Activated CD4-positive, alpha-beta T cell treated with anti-CD3 and anti-CD28 coated beads for 48 hours (primary cell): ENCODE measurements around the gene SNAI3.

Experiments used
- DNase-seq: peaks from one replicate; pipeline ENCODE4 v3.0.0-alpha.2; 2020

SNAI3 gene

DNA sequence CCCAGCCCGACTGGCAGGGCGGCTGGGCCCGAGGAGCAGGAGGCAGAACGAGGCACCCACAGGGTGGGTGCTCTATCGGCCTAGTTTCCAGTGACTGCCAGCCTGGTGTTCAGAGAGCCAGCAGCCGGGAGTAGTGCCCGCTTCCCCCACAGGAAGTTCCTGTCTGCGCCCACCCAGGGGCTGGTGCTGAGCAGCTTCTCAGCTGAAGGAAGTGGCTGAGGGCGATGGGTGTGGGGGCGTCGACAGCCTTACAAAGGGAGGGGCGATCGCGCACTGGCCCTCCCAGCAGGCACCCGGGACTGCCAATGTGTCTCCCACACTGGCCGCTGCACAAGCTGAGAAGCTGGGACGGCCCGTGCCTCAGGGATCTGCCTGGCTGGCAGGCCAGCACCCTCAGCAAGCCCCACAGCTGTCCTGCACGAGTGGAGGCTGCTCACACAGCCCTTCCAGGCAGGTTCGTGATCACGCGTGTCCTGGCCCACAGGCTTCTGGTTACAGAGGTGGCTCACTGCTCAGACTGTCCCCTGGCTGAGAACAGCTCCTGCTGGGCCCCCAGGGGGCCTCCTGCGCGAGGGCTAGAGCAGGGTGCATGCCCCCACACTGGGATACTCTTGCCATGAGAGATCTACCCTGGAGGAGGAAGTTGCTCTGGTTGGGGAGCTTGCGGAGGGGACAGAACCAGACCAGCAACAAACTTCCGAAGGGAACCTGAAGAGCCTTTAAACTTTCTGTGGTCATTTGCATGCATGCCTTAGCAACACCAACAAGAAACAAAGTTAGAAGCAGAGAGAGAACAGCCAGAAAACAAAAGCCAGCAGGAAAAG lies 17.4 kb upstream of the SNAI3 start:
- peak; percentile 82 for DNase-seq

GRCh38 chr16:88702371-88703210 lies 16.3 kb upstream of the SNAI3 start:
- peak; percentile 37 for DNase-seq

GRCh38 chr16:88701581-88702370 lies 15.5 kb upstream of the SNAI3 start:
- DNase-seq: peak; percentile 29

GRCh38 chr16:88700636-88701482 lies 14.6 kb upstream of the SNAI3 start:
- peak; percentile 95 for DNase-seq

- no peak for DNase-seq
These were observed 14.0 kb upstream of the SNAI3 start for GRCh38 chr16:88700322-88700635.

- DNase-seq: no peak
These were observed 12.9 kb upstream of the SNAI3 start for GRCh38 chr16:88699180-88699579.

GRCh38 chr16:88698646-88699045 lies 12.3 kb upstream of the SNAI3 start:
- no peak for DNase-seq

GRCh38 chr16:88697831-88698615 lies 11.7 kb upstream of the SNAI3 start:
- DNase-seq: no peak

- DNase-seq: no peak
These were observed 11.0 kb upstream of the SNAI3 start for GRCh38 chr16:88697116-88697830.

GRCh38 chr16:88696441-88696840 lies 10.1 kb upstream of the SNAI3 start:
- DNase-seq: no peak

GRCh38 chr16:88695753-88696152 lies 9.4 kb upstream of the SNAI3 start:
- DNase-seq: no peak

GRCh38 chr16:88695218-88695617 lies 8.9 kb upstream of the SNAI3 start:
- no peak for DNase-seq

DNA sequence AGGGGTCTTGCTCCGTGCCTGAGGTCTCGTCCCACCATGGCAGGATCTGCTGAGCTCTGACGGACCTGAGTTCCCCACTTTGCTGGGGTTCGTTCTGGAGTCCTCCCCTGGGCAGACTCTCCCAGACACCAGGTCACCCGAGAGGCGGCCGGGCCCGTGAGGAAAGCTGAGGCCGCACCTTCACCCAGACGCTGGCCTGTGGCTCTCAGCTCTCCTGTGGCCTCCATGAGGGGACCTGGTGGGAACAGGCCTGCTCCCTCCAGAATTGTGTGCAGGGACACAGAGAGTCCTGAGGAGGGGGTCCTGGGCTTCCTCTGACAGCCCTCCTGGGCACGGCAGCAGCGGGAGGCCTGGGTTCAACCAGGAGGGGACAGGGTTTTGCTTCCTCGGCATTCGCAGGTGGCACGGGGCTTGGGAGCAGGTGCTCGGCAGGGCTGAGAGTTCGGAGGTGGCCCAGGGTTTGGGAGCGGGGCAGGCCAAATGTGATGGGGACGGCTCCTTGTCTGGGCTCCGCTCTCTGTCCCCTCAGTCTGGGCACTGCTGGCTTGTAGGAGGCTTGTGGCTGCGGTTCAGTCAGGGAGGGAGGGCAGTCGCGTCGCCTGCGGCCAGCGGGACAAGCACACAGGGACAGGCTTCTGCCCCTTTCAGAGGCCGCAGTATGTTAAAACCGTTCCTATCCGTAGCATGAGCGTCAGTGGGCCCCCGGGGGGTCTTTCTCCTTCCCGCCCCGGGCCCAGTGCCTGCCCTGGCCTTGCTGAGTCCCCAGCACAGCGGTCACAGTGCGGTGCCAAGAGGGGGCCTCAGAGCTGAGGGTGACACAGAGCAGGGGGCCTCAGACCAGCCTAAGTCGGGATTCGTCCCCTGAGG lies 8.1 kb upstream of the SNAI3 start:
- DNase-seq: no peak

DNA sequence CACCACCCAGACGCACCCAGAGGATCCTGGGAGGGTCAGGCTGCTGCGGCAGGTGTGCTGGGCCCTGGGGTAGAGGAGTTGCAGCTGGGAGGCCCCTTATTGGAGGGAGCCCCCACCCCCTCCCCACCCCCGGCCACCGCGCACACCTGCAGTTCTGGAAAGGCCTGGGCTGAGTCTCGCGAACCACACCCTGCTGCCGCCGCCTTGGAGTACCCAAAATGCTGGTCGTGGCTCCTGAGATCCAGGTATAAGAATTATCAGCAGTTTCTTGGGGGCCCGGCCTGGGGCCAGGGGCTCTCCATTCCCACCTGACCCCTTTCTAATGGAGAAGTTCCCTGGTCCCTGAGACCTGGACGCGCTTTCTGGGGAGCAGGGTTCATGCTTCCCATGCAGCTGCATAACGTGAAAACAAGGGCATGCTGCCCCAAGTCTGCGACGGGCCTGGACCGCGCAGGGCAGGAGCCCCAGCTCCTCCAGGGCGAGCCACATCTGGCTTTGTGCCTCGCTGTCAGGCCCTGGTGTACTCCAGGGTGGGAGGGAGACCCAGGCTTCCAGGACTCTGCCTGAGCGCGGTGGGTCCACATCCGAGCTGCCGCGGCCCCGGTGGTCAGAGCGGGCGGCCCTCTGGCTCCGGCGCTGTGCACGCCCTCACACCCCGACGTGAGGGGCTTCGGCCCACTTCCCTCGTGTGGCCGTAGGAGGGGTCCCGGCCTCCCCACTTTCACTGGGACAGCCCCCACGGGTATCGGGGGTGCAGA lies 7.3 kb upstream of the SNAI3 start:
- DNase-seq: no peak

- DNase-seq: no peak
These were observed 6.6 kb upstream of the SNAI3 start for GRCh38 chr16:88692861-88693260.

DNA sequence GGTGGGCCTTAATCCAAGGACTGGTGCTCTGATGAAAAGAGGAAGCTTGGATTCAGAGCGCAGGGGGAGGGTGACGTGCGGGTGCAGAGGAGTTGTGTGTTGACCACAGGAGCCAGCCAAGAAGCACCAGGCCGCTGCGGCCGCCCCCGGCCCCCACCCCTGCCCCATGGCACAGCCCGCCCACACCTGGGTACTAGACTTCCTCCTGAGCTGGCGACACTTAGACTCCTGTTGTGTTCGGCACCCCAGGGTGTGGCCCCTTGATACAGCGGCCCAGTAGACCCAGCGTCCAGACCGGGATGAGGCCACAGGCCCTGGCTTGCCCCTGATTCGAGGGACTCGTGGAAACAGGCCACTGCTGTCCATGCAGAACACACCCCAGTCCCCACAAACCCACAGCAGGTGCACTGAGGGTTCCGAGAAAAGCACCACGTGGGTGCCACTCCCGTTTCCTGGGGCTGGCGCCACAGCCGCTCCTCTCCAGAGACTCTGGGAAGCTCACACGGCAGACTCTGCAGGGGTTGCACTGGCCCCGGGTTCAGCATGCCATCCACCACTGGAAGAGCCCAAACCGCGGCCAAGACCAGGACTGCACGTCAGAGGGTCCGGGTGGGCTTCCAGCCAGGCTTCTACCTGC lies 5.7 kb upstream of the SNAI3 start:
- no peak for DNase-seq

DNA sequence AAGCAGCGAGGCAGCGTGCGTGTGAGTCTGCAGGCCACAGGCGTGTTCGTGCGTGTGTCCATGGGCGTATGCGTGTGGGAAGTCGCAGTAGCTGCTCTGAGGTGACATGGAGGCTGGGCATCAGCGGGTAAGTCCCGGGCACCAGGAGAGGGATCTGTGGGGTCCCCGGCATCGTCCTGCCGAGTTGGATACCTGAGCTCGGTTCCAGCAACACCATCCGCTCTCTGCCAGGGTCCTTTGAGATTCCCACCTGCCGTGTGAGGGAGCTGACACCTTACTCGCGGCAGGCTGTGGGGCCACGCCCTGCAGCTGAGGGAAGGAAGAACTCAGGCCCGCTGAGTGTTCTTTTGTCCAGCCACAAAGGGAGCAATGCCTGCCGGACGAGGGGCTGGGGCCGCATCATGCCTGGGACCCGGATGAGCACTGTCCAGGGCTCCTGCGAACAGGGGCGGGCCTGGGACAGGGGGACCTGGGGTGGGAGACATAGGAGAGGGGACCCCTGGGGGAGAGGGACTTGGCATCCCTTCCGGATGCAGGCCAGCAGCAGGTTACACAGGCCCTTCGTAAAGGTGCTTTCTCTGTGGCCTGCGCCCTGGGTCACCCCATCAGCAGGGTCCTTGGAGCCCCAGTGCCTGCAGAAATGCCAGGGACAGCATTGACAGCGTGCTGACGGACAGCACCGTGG lies 5.0 kb upstream of the SNAI3 start:
- DNase-seq: no peak
